Stimulated activated CD4-positive, alpha-beta T cell treated with anti-CD3 and anti-CD28 coated beads, Interleukin-15, amount 100 ng/mL, for 24 hours (primary cell): ENCODE results near the gene CMTM3.
A peak's percentile ranks its signal among the peaks of the same experiment; 100 is the strongest.
"Not testable (repeated sequence)": the region's sequence is repeated elsewhere in the genome, so short reads cannot be mapped to it uniquely, and the experiment has no call there.

Experiments
- DNase-seq: peaks from one replicate; pipeline ENCODE4 v3.0.0-alpha.2; 2020

Gene CMTM3

DNA sequence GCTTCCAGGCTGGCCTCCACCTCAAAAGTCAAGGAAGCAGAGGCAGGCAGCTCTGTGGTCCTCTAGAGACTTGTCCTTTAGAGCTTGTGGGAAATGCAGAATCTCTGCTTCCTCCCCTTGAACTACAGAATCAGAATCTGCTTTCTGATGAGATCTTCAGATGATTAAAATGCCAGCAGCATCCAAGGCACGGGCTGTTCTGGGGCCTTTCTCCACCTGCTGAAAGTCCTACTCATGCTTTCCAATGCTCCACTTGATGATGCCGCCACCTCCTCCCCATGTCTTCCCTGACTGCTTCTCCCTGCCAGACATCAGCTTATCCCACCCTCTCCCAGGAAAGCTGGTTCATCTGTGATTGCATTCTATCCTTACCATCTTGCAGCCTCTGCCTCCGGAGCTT lies 33.3 kb downstream of the CMTM3 start:
- DNase-seq = no peak

DNA sequence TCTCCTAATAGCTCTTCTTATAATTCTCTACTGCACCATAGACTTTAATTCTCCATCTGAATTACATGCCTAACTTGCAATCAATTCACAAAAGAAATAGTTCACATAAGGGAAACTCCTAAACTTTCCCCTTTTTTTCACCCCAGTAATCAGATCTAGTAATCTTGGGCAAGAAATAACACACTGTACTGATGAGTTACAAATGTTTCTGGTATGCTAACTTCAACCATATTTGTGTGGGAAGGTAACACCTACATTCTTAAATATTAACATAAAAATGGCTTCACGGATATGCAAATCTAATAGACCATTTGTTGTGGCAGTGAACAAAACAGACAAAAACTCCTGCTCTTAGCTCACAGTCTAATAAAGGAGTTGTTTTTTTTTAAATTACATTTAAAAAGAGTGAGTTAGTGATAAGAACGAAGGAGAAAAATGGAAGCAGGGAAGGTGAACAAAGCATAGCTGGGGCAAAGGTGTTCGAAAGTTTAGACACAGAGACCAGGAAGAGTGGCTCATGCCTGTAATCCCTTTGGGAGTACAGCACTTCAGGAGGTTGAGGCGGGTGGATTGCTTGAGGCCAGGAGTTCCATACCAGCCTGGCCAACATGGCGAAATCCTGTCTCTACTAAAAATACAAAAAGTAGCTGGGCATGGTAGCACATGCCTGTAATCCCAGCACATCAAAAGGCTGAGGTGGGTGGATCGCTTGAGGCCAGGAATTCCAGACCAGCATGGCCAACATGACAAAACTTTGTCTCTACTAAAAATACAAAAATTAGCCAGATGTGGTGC lies 34.8 kb downstream of the CMTM3 start:
- DNase-seq = no peak

- DNase-seq = no peak
Observed at GRCh38 chr16:66640724-66641314, 36.3 kb downstream of the CMTM3 start.

DNA sequence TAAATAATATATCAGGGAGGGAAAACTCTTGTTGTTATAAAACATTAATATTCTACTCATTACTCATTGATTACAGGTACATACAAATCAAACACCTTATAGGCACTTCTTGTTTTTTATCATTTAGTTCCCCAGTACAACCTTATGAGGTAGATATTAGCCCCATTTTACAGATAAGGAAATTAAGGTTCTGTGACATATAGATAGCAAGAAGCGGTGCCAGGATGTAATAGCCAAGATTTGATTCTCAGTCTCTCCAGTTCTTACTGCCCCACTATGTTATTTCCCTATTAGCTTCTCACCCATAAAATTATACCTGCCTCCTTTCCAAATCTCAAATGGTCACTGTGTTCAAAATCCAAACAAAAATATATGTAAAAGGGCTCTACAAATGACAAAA lies 36.9 kb downstream of the CMTM3 start:
- DNase-seq = no peak

- DNase-seq = no peak
Observed at GRCh38 chr16:66647866-66648265, 43.4 kb downstream of the CMTM3 start.

DNA sequence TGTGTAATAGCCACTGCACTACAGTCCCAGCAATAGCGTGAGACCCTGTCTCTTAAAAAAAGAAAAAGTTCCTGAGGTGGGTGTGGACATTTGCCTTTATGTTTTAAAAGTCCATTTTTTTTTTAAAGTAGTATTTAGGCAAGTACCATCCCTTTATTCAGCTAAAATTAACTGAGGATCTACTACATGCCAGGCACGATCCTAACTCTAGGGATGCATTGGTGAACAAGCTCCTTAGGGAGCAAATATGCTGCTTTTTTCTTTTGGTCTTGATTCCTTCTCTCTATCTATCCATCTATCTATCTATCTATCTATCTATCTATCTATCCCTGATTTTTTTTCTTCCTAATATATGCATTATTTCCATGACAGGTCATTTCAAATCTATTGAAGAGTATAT lies 44.7 kb downstream of the CMTM3 start:
- no peak for DNase-seq

DNA sequence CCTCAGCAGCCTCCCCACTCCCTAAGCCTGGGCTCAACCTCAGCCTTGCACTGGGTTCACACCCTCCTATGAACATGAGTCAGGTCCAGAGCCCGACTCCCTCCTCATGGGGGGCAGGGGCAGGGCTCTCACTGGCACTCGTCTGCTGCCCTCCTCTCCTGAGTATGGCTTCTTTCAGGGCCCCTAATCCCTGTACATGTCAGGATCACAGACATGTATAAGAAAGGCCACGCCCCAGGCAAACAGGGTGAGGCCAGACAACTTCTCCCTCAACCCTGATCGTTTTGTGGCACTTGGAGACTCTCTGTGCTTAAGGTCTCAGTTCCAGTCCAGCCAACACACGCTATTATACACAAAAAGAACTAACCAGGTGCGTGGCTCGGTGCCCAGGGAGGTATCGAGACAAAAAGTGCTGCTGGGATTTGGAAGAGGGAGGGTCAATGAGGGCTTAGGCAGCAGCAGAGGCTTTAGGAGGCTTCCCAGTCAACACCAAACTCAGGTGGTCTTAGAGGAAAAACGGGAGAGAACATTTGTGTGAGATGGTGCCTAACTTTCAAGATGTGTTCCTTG lies 45.2 kb downstream of the CMTM3 start:
- DNase-seq = no peak

- peak; percentile 86 for DNase-seq
Observed at GRCh38 chr16:66650707-66651473, 46.4 kb downstream of the CMTM3 start.

- DNase-seq = no peak
Observed at GRCh38 chr16:66651474-66651765, 46.9 kb downstream of the CMTM3 start.

DNA sequence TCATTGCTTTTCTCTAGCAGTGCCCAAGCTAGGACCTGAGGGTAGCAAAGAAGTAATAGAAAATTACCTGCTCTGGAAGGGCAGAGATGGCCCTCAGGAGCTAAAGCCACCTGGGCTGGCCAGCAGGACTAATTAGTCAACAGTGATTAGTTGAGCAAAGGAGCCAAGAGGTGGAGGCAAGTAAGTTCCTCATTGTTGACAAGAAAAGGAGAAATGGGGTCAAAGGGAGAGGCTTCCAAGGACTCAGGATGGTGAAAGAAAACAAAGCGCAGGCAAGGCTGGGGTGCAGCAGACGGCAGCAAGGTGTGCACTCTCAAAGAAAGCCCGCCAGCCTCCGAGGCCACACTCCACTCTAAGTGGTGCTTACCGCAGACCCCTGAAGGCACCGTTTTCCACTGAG lies 47.5 kb downstream of the CMTM3 start:
- no peak for DNase-seq

DNA sequence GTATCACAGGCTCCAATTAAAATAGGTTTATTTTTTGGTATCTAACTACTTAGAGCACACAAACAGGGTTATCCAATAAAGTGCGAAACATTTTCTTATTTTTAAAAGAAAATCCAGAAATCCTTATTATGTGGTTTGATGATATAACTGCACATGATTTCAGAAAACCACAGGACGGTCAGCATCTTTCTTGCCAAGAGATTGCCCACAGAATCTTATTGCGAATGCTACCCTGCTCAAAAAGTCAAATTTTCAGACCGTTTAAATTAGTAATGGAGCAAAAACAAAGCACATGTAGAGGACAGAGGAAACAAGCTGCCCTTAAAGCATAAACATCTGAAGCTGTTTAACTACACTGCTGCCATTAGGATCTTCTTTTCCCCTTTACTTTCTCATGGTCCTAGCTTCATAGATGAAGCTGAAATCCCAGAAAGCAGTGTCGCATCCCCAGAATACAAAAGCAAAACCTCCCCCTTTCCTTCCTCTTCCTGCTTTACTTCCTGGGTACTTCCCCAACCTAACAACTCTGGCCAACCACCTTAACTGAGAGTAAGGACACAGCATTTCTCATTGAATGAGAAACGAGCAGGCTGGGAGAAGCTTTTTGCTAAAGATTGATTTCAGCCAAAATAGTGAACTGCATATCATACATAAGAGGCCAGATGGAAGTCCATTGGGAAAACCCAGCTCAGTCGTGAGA lies 48.3 kb downstream of the CMTM3 start:
- no peak for DNase-seq

GRCh38 chr16:66653581-66654350 lies 49.3 kb downstream of the CMTM3 start:
- no peak for DNase-seq

- DNase-seq = no peak
Observed at GRCh38 chr16:66656547-66656946, 52.0 kb downstream of the CMTM3 start.

- DNase-seq = no peak
Observed at GRCh38 chr16:66658143-66658859, 53.8 kb downstream of the CMTM3 start.

- DNase-seq = no peak
Observed at GRCh38 chr16:66658860-66659190, 54.3 kb downstream of the CMTM3 start.

DNA sequence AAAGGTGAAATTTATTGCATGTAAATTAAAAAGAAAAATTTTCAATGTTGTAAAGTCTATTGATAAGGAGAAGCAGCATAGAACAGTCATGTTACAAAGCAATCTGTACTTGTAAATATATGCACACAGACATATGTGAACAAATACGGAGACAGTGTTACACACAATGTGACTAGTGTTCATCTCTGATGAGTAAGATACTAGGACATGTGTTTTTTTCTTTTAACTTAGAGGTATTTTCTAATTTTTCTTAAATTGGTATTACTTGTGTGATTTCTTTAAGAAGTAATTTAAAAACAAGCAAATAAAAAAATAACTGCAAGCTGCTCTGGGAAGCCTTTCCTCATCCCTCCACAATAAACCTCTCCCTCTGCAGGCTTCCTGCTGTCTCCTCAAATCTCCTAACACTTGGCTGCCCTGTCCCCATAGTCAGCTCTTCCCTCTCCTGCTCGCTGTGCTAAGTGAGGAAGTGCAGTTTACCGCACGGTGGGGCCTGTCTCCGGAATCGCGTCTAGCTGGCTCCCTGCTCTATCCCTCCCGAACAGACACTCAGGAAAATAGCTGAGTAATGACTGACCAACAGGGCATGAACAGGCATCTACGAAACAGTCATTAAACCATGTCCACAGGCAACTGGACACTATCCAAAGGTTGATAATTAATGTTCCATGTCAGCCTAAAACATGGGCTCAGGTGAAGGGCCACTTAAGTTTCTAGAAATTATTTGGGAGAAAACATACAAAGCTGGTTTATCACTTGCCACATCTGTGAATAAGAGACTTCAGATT lies 56.1 kb downstream of the CMTM3 start:
- no peak for DNase-seq

DNA sequence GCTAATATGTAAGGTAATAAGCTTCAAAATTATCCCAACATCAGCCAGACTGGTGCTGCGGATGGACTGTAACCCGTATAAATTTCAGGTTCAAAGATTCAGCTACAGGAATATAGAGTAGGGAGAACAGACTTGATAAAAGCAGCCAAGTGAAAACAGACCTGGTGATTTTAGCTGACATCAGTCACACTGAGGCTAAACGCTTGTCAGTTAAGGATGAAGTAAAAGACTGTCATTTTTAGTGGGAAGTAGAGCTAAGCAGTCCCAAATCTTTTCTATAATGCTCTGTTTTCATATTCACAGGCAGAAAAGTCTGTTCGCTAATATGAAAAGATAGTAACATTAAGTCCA lies 56.7 kb downstream of the CMTM3 start:
- no peak for DNase-seq

GRCh38 chr16:66661671-66662346 lies 57.3 kb downstream of the CMTM3 start:
- not testable (repeated sequence) for DNase-seq

- no peak for DNase-seq
Observed at GRCh38 chr16:66662445-66663194, 58.1 kb downstream of the CMTM3 start.
